Activated CD4-positive, alpha-beta T cell treated with anti-CD3 and anti-CD28 coated beads for 4 hours (primary cell): ENCODE data around the gene PREB.
"Not testable (repeated sequence)": the region's sequence is repeated elsewhere in the genome, so short reads cannot be mapped to it uniquely, and the experiment has no call there.

Experiments
- DNase-seq, 2 donors: peaks; one replicate each; pipeline ENCODE4 v3.0.0-alpha.2; 2020

Gene PREB

DNA sequence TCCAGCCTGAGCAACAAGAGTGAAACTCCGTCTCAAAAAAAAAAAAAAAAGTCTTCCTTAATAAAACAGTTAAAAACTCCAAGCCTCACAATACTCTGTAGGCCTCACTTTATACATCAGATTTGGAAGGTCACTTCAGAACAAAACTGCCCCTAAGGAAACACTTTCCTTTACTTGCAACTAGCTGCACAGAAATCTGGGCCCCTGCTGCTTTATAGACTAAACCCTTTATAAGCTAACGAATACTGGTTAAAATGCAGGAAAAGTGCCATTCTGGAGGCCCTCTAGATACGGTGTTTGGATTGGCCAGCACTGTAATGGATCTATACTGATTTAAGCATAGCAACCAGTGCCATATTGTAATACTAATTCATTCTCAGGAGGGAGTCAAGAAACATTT is 9.3 kb downstream of the PREB start:
- DNase-seq = no peak

DNA sequence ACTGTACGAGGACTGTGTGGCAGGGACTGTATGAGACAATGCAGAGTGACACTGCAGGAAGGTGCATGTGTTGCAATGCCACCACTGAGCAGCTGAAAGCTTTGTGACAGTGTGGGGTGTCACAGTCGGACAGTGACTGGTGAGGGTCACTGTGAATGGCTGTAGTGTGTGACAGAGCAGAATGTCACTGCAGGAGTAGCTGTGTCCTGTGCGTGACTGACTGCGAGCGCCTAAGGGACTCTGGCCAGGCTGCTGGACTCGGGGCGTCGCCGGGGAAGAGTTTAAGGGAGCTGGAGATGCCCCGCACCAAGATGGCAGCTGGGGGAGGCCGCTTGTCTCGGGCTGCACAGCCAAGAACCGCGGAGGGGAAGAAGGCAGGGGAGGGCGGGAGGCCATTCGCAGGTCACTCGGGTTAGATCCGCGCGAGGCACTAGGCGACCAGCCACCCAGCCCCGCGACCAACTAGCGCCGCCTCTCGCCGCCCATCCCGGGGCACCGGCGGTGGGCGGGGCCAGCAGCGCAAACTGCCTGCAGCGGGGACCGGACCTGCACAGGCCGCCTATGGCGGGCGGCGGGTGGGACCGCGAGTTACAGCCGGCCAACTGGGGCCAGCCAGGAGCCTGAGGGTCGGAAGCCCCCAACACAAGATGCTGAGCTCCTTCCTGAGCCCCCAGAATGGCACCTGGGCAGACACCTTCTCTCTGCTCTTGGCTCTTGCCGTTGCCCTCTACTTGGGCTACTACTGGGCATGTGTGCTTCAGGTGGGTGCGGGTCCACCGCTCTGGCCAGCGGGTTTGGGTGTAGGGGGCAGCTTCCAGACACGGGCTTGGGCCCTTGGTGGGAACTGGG is 10.9 kb downstream of the PREB start, which contains the start of gene ABHD1:
ABHD1 (plus strand) TSS at position 514 of the 849 bp plus-strand sequence; CDS start at position 648, 134 bp downstream.
- peak; percentile 56 to 59 for DNase-seq

DNA sequence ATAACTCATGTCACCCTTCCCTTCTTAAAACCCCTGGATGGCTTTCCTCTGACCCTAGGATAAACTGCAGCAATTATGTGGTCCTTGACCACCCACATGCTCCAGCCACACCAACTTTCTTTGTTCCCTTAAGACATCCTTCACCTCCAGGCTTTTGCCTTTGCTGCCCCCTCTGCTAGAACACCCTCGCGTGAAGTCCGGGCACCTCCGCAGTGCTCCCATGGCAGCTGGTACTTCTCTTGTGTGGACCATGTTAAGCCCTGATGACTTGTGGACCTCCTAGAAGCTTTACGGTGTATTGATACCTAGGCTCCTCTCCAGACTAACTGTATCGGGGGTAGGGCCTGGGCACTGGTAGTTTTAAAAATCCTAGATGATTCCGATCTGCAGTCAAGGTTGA is 11.6 kb downstream of the PREB start:
- DNase-seq = no peak

- DNase-seq = no peak
Observed at GRCh38 chr2:27121906-27122305, 12.5 kb downstream of the PREB start.

DNA sequence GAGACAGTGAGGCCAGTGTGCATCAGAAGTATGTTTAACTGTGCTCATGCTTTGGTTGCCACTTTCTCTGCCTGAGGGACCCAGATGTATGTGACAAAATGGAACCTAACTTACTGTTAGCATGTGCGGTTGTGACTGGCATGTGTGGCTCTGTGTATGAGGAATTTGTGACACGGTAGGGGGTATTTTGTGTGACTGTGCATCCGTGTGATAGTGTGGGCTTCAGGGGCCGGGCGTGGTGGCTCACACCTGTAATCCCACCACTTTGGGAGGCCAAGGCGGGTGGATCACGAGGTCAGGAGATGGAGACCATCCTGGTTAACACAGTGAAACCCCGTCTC is 15.1 kb downstream of the PREB start:
- not testable (repeated sequence) for DNase-seq

GRCh38 chr2:27118525-27119329 is 15.7 kb downstream of the PREB start, which contains the start of gene CGREF1:
Gene CGREF1, minus strand, starts transcription at chr2:27119128. Its CDS starts 14,762 bp downstream, at chr2:27104366.
- no peak for DNase-seq

- no peak for DNase-seq
Observed at GRCh38 chr2:27117995-27118524, 16.4 kb downstream of the PREB start.

DNA sequence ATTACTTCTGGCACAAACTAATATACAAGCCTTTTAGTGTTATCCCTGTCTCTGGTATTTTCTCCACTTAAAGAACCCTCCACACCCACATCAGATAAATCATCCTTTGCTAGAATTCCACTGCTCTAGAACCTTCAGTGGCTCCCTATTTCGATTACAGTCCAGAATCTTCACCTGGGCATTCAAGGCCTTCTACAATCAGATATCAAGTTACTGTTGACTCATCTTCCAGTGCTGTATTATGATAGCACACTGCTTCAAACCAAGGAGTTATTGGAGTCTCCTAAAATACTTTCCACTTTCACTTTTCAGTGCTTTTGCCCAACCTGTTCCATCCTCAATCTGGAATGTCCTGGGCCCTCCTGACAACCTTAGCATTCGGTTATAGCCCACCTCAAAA is 18.9 kb downstream of the PREB start:
- DNase-seq = no peak

- DNase-seq = not testable (repeated sequence)
Observed at GRCh38 chr2:27111392-27112078, 22.9 kb downstream of the PREB start.

DNA sequence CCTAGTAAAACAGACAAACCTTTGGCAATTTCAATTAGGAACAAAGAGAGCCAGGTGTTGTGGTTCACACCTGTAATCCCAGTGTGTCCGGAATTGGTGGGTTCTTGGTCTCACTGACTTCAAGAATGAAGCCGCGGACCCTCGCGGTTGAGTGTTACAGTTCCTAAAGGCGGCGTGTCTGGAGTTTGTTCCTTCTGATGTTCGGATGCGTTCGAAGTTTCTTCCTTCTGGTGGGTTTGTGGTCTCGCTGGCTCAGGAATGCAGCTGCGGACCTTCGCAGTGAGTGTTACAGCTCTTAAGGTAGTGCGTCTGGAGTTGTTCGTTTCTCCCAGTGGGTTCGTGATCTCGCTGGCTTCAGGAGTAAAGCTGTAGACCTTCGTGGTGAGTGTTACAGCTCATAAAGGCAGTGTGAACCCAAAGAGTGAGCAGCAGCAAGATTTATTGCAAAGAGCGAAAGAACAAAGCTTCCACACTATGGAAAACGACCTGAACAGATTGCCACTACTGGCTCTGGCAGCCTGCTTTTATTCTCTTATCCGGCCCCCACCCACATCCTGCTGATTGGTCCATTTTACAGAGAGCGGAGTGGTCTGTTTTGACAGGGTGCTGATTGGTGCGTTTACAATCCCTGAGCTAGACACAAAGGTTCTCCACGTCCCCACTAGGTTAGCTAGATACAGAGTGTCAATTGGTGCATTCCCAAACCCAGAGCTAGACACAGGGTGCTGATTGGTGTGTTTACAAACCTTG is 23.7 kb downstream of the PREB start:
- DNase-seq = not testable (repeated sequence)

DNA sequence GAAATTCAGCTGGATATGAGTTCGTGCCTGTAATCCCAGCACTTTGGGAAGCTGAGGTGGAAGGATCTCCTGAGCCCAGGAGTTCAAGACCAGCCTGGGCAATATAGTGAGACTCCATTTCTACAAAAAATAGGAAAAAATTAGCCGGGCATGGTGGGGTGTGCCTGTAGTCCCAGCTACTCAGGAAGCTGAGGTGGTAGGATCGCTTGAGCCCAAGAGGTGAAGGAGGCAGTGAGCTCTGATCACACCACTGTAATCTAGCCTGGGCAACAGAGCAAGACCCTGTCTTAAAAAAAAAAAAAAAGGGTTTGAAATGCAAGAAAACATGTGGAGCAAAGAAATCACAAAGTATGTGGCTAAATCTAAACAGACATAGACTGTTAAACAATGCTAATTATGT is 25.4 kb downstream of the PREB start:
- no peak for DNase-seq

DNA sequence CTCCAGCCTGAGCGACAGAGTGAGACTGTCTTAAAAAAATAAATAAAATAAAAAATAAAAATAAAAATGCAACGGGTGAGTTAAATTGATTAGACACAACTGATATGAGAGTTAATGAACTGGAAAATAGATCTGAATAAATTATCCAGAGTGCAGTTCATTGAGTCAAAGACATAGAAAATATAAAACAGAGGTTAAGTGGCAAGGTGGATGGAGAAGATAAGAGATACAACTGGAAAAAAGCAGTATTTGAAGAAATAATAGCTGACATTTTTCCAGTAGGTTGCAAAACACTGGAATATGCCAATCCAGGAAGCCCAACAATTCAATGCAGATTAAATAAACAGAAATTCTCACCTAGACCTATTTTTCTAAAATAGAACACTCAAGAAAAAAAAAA is 26.2 kb downstream of the PREB start:
- DNase-seq = no peak

- DNase-seq = no peak
Observed at GRCh38 chr2:27105981-27106380, 28.5 kb downstream of the PREB start.

DNA sequence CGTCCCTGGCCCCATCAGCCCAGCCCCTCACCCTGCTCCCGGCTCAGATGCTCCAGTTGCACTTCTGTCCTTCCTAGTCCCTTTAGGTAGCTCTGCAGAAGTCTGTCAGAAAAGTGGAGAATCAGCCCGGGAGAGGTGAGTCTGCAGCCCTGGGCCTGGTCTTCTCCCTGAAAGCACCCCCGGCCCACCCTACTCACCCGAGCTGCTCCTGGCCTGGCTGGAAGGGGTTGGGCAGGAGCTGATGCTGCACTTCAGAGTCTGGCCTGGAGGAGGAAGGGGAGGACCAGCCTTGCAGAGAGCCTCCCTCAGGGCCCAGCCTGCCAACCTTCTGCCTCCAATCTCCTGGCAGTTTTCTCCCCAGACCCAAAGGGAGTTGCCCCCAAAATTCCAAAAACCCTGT is 32.1 kb downstream of the PREB start:
- DNase-seq = no peak

- DNase-seq = no peak
Observed at GRCh38 chr2:27100036-27100435, 34.4 kb downstream of the PREB start.

GRCh38 chr2:27099334-27099955 is 35.0 kb downstream of the PREB start:
- no peak for DNase-seq

DNA sequence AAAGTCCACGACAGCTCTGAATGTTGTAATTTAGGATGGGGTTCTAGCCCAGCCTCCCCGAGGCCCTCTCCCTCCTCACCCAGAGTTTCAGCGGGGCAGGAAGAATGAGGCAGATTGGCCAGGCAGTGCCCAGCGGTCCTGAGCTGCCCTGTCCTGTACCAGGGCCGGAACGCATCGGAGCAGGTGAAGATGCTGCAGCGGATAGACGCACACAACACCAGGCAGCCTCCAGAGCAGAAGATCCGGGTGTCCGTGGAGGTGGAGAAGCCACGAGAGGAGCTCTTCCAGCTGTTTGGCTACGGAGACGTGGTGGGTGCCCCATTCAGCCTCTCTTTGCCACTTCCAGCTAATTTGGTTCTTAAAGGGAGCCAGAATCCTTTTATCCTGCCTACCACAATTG is 37.1 kb downstream of the PREB start:
- DNase-seq = no peak

GRCh38 chr2:27096748-27097297 is 37.6 kb downstream of the PREB start:
- DNase-seq = no peak

GRCh38 chr2:27095745-27096651 is 38.4 kb downstream of the PREB start:
- peak in 1 of 2 donors; percentile 41 for DNase-seq

GRCh38 chr2:27095427-27095744 is 39.0 kb downstream of the PREB start:
- DNase-seq = no peak
